Measurements from ENCODE around the gene EXOC6B. TPM values are rescaled to one million over a fixed set of nuclear protein-coding genes. Genes with fewer than 3 reads are reported as not detected.

EXOC6B gene
- total RNA-seq, 1 donor from 2014 or later = 104 TPM

DNA sequence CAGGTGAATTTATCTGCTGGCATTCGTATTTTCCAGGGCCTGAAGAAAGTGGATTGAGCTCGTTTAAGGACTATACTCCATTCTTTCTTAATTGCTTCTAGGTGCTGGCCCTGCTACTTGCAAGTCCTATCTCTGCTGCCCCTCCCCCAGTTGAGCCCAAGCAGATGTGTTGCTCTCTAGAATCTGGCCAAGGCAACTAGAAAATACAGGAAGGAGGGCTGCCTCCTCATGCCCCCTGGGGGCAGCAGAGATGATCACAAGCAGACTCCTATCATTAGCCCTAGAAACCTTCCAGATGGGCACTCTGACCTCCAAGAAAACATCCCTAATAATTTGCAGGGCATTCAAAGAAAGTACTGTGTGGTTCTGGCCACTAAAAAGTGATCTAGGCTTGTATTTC, 605.7 kb downstream of the EXOC6B start:
- H3K4me3 Mint-ChIP-seq = peak overlapping the region; percentile 3
- H3K4me1 Mint-ChIP-seq = peaks cover 63% of the 10 kb centered on the region
- peaks cover 9% of the 10 kb centered on the region for H3K9me3 Mint-ChIP-seq
- peak overlapping the region; percentile 75 for H3K27ac Mint-ChIP-seq
- H3K27me3 Mint-ChIP-seq (ENCODE audit: low read depth) = no peaks in the 10 kb centered on the region
- peaks cover 9% of the 10 kb centered on the region for H3K36me3 Mint-ChIP-seq
- DNase-seq (ENCODE audit: low spot score in 2 of 2, unreplicated experiment in 2 of 2) = no peak
- TF ChIP-seq, protein P1, sequence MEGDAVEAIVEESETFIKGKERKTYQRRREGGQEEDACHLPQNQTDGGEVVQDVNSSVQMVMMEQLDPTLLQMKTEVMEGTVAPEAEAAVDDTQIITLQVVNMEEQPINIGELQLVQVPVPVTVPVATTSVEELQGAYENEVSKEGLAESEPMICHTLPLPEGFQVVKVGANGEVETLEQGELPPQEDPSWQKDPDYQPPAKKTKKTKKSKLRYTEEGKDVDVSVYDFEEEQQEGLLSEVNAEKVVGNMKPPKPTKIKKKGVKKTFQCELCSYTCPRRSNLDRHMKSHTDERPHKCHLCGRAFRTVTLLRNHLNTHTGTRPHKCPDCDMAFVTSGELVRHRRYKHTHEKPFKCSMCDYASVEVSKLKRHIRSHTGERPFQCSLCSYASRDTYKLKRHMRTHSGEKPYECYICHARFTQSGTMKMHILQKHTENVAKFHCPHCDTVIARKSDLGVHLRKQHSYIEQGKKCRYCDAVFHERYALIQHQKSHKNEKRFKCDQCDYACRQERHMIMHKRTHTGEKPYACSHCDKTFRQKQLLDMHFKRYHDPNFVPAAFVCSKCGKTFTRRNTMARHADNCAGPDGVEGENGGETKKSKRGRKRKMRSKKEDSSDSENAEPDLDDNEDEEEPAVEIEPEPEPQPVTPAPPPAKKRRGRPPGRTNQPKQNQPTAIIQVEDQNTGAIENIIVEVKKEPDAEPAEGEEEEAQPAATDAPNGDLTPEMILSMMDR (IDR thresholded peaks at IDR 0.05; ENCODE audit: unreplicated experiment) = no peak

DNA sequence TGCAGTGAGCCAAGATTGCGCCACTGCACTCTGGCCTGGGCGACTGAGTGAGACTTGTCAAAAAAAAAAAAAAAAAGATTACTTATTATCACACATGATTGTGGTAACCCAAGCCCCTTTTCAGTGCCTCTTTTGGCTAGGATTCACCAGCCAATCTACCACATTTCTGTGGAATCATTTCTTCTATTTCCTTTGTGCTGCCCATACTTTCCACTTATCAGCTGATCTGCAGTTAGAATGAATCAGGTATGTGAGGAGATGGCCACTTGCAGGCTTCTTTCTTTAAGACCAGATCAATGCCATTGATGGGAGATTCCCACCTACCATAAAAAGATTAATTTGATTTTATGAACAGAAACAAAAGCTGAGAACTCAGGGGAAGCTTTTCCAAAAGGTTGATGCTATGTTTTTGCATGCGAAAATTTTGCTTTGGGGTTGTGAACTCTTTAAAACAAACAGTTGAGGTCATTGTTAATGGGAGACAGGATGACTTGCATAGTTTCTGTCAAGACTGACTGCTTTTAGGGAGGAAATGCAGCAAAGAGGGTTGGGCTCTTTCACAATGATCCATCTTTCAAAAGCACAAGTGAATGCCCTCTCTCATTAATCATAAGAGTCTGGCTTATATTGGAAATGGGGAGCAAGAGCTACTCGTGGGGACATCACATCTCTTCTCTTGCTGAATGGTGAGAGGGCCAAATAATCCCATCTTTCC, 611.2 kb downstream of the EXOC6B start:
- DNase-seq (ENCODE audit: low spot score in 2 of 2, unreplicated experiment in 2 of 2) = no peak
- TF ChIP-seq, protein P1 (IDR thresholded peaks at IDR 0.05; ENCODE audit: unreplicated experiment) = no peak
- no peak overlapping the region for H3K4me3 Mint-ChIP-seq
- no peaks in the 10 kb centered on the region for H3K27me3 Mint-ChIP-seq (ENCODE audit: low read depth)
- H3K4me1 Mint-ChIP-seq = peaks cover 69% of the 10 kb centered on the region
- peaks cover 9% of the 10 kb centered on the region for H3K9me3 Mint-ChIP-seq
- peak overlapping the region; percentile 95 for H3K27ac Mint-ChIP-seq
- peaks cover 9% of the 10 kb centered on the region for H3K36me3 Mint-ChIP-seq

DNA sequence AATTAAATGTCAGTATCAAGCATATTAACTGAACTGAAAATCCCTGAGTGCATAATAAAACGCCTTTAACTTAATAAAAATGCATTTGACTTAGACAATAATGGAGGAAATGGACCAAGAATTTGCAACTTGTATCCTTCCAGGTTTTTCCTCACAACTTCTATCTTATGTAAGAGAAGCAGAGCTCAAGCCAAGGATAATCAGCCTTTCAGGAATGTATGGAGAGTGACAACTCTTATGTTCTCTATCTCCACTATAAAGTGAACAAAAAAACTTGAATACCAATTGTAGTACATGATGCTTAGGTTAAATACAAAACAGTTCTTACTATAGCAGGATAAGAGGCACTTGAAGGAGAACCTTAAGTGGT, 613.4 kb downstream of the EXOC6B start:
- Mint-ChIP-seq H3K27me3 (ENCODE audit: low read depth) (no peaks in the 10 kb centered on the region), H3K4me3 (no peak overlapping the region), H3K36me3 (peaks cover 9% of the 10 kb centered on the region), H3K4me1 (peaks cover 69% of the 10 kb centered on the region), H3K9me3 (peaks cover 9% of the 10 kb centered on the region), H3K27ac (peak overlapping the region; percentile 95)
- no peak for DNase-seq (ENCODE audit: low spot score in 2 of 2, unreplicated experiment in 2 of 2)
- TF ChIP-seq, protein P1 (IDR thresholded peaks at IDR 0.05; ENCODE audit: unreplicated experiment) = no peak

DNA sequence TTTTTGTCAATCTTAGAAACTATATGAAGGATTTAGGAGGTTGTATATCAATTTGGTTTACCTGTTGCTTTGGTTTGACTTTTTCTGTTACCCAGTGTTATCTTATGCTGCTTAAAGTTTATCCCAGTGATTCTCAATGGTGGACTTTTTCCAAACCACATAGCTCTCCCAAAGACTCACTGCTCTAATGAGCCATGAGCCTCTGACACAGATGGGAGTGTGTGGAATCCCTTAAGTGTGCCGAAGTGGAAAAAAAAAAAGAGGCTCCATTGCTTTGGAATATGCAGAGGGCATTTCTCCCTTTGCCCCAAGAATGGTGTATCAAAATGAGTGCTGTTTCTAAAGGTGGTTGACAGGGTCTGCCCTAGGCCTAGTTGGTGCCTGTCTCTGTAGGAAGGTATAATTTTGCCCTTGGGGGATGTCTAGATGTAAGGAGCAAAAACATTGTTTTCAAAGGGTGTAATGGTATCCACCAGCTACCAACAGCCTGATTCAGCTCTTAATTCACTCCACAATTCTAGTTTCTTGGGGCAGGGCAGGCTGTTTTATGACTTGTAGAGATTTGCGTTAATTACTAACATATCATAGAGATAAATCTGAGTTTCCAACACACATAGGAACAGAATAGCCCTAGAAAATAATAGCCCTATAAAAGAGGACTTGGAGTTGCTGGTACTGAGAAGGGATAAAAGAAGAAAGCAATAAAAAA, 613.9 kb downstream of the EXOC6B start:
- no peak for DNase-seq (ENCODE audit: low spot score in 2 of 2, unreplicated experiment in 2 of 2)
- Mint-ChIP-seq H3K9me3 (peaks cover 9% of the 10 kb centered on the region), H3K27me3 (ENCODE audit: low read depth) (no peaks in the 10 kb centered on the region), H3K4me3 (no peak overlapping the region), H3K36me3 (peaks cover 9% of the 10 kb centered on the region), H3K4me1 (peaks cover 73% of the 10 kb centered on the region), H3K27ac (peak overlapping the region; percentile 95)
- TF ChIP-seq, protein P1 (IDR thresholded peaks at IDR 0.05; ENCODE audit: unreplicated experiment) = no peak

DNA sequence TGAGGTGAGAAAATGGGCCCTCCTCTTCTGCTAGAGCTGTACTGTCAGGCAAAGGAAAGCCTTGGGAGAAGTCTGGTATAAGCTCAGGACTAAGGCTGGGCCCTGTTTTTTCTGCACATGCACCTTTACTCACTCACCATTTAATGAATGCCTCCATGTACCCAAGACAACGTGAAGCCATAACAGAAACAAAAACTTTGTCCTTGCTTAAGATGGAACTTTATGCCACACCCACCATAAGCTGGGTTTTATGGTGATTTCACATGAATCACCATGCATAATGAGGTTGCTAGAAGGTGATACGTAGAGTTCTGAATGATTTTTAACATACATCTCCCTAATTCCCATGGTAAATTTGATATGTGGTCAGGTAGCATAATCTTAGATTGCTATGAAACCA, 614.5 kb downstream of the EXOC6B start:
- TF ChIP-seq, protein P1 (IDR thresholded peaks at IDR 0.05; ENCODE audit: unreplicated experiment) = no peak
- peaks cover 75% of the 10 kb centered on the region for H3K4me1 Mint-ChIP-seq
- no peak overlapping the region for H3K4me3 Mint-ChIP-seq
- H3K36me3 Mint-ChIP-seq = peaks cover 6% of the 10 kb centered on the region
- H3K9me3 Mint-ChIP-seq = peaks cover 7% of the 10 kb centered on the region
- H3K27ac Mint-ChIP-seq = peak overlapping the region; percentile 95
- DNase-seq (ENCODE audit: low spot score in 2 of 2, unreplicated experiment in 2 of 2) = no peak
- no peaks in the 10 kb centered on the region for H3K27me3 Mint-ChIP-seq (ENCODE audit: low read depth)
